ENCODE measurements around the gene CD300LD.
"Not testable (repeated sequence)": the region's sequence is repeated elsewhere in the genome, so short reads cannot be mapped to it uniquely, and the experiment has no call there.

The CD300LD gene

GRCh38 chr17:74569020-74570003, 22.8 kb downstream of the CD300LD start:
- DNase-seq, result no peak

GRCh38 chr17:74568106-74568873, 23.8 kb downstream of the CD300LD start:
- no peak for DNase-seq

GRCh38 chr17:74567397-74567796, 24.7 kb downstream of the CD300LD start, which contains the start of gene CD300H:
CD300H (minus strand) TSS chr17:74567509.
- DNase-seq, result no peak

GRCh38 chr17:74566132-74566753, 25.8 kb downstream of the CD300LD start:
- no peak for DNase-seq

- no peak for DNase-seq
Measured at GRCh38 chr17:74565126-74565525, 27.0 kb downstream of the CD300LD start.

GRCh38 chr17:74563358-74563757, 28.7 kb downstream of the CD300LD start:
- no peak for DNase-seq

- DNase-seq, result no peak
Measured at GRCh38 chr17:74561586-74561985, 30.5 kb downstream of the CD300LD start.

GRCh38 chr17:74558882-74559519, 33.1 kb downstream of the CD300LD start:
- DNase-seq, result no peak

- not testable (repeated sequence) for DNase-seq
Measured at GRCh38 chr17:74558402-74558801, 33.7 kb downstream of the CD300LD start.

GRCh38 chr17:74555427-74555940, 36.6 kb downstream of the CD300LD start:
- no peak for DNase-seq

- DNase-seq, result no peak
Measured at GRCh38 chr17:74554909-74555308, 37.2 kb downstream of the CD300LD start.

GRCh38 chr17:74552037-74552436, 40.0 kb downstream of the CD300LD start:
- no peak for DNase-seq

- DNase-seq, result no peak
Measured at GRCh38 chr17:74550602-74551001, 41.5 kb downstream of the CD300LD start.

GRCh38 chr17:74549343-74549742, 42.7 kb downstream of the CD300LD start:
- DNase-seq, result no peak

- DNase-seq, result no peak
Measured at GRCh38 chr17:74547736-74548135, 44.3 kb downstream of the CD300LD start.

- DNase-seq, result no peak
Measured at GRCh38 chr17:74547264-74547663, 44.8 kb downstream of the CD300LD start.

- no peak for DNase-seq
Measured at GRCh38 chr17:74546586-74546985, 45.5 kb downstream of the CD300LD start.

GRCh38 chr17:74545843-74546230, 46.2 kb downstream of the CD300LD start, which contains the start of gene CD300C:
CD300C (minus strand) TSS chr17:74546115; CDS start chr17:74545782, 333 bp downstream.
- no peak for DNase-seq

GRCh38 chr17:74544991-74545842, 46.9 kb downstream of the CD300LD start:
- no peak for DNase-seq

GRCh38 chr17:74543891-74544760, 48.0 kb downstream of the CD300LD start:
- no peak for DNase-seq

Data from stimulated activated naive CD4-positive, alpha-beta T cell treated with Interleukin-2 at 50 U/mL for 16 hours (primary cell).